ENCODE results near the gene STXBP6.

- no peak for TF ChIP-seq CTCF (IDR thresholded peaks at IDR 0.05; ENCODE audit: poor library complexity, severe bottlenecking)
- TF ChIP-seq EP300 (conservative IDR thresholded peaks at IDR 0.05; ENCODE audit: poor library complexity, severe bottlenecking) = no peak
- no peak for TF ChIP-seq RAD21 (conservative IDR thresholded peaks at IDR 0.05)
- no peak for TF ChIP-seq EZH2 (IDR thresholded peaks at IDR 0.05; ENCODE audit: borderline replicate concordance, insufficient read depth, low read length, poor library complexity, severe bottlenecking)
- TF ChIP-seq TAF1 (IDR thresholded peaks at IDR 0.05; ENCODE audit: low read depth) = no peak
- TF ChIP-seq MXI1 (conservative IDR thresholded peaks at IDR 0.05; ENCODE audit: poor library complexity, severe bottlenecking) = no peak
- TF ChIP-seq, protein P1, sequence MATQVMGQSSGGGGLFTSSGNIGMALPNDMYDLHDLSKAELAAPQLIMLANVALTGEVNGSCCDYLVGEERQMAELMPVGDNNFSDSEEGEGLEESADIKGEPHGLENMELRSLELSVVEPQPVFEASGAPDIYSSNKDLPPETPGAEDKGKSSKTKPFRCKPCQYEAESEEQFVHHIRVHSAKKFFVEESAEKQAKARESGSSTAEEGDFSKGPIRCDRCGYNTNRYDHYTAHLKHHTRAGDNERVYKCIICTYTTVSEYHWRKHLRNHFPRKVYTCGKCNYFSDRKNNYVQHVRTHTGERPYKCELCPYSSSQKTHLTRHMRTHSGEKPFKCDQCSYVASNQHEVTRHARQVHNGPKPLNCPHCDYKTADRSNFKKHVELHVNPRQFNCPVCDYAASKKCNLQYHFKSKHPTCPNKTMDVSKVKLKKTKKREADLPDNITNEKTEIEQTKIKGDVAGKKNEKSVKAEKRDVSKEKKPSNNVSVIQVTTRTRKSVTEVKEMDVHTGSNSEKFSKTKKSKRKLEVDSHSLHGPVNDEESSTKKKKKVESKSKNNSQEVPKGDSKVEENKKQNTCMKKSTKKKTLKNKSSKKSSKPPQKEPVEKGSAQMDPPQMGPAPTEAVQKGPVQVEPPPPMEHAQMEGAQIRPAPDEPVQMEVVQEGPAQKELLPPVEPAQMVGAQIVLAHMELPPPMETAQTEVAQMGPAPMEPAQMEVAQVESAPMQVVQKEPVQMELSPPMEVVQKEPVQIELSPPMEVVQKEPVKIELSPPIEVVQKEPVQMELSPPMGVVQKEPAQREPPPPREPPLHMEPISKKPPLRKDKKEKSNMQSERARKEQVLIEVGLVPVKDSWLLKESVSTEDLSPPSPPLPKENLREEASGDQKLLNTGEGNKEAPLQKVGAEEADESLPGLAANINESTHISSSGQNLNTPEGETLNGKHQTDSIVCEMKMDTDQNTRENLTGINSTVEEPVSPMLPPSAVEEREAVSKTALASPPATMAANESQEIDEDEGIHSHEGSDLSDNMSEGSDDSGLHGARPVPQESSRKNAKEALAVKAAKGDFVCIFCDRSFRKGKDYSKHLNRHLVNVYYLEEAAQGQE (IDR thresholded peaks at IDR 0.05; ENCODE audit: borderline replicate concordance) = no peak
- TF ChIP-seq POLR2AphosphoS5 (IDR thresholded peaks at IDR 0.05) = no peak
- no peak for TF ChIP-seq SMC3 (conservative IDR thresholded peaks at IDR 0.05; ENCODE audit: poor library complexity)
Observed at GRCh38 chr14:24813089-24813815, 236.7 kb downstream of the STXBP6 start.

All from neural cell (in vitro differentiated cells).